NCI-H82 (cell line): ENCODE data around the gene TSPOAP1.
A peak's percentile ranks its signal among the peaks of the same experiment; 100 is the strongest.
"Not testable (repeated sequence)": the region's sequence is repeated elsewhere in the genome, so short reads cannot be mapped to it uniquely, and the experiment has no call there.

Experiments
- DNase-seq: peaks from one replicate; lab custom pipeline; 2025; lab: John Stamatoyannopoulos, UW

TSPOAP1 gene

GRCh38 chr17:58341136-58341860 is 12.7 kb upstream of the TSPOAP1 start:
- not testable (repeated sequence) for DNase-seq

- DNase-seq: no peak
Measured at GRCh38 chr17:58340405-58340876, 11.8 kb upstream of the TSPOAP1 start.

GRCh38 chr17:58339755-58340404 is 11.3 kb upstream of the TSPOAP1 start:
- DNase-seq: no peak

- DNase-seq: peak; percentile 90
Measured at GRCh38 chr17:58338841-58339754, 10.5 kb upstream of the TSPOAP1 start.

- DNase-seq: no peak
Measured at GRCh38 chr17:58338454-58338840, 9.9 kb upstream of the TSPOAP1 start.

GRCh38 chr17:58337600-58338453 is 9.2 kb upstream of the TSPOAP1 start:
- peak; percentile 91 for DNase-seq

- peak; percentile 40 for DNase-seq
Measured at GRCh38 chr17:58337210-58337599, 8.6 kb upstream of the TSPOAP1 start.

- DNase-seq: no peak
Measured at GRCh38 chr17:58336456-58337209, 8.0 kb upstream of the TSPOAP1 start.

GRCh38 chr17:58335779-58336455 is 7.3 kb upstream of the TSPOAP1 start:
- no peak for DNase-seq

GRCh38 chr17:58335061-58335731 is 6.6 kb upstream of the TSPOAP1 start:
- no peak for DNase-seq

GRCh38 chr17:58334661-58335060 is 6.1 kb upstream of the TSPOAP1 start:
- no peak for DNase-seq

GRCh38 chr17:58334256-58334655 is 5.7 kb upstream of the TSPOAP1 start:
- no peak for DNase-seq

- DNase-seq: no peak
Measured at GRCh38 chr17:58333736-58334207, 5.2 kb upstream of the TSPOAP1 start.

GRCh38 chr17:58332778-58333735 is 4.5 kb upstream of the TSPOAP1 start:
- no peak for DNase-seq

- DNase-seq: peak; percentile 98
Measured at GRCh38 chr17:58331815-58332777, 3.5 kb upstream of the TSPOAP1 start.

GRCh38 chr17:58330997-58331814 is 2.6 kb upstream of the TSPOAP1 start:
- DNase-seq: peak; percentile 86
